ENCODE measurements around the gene STX1B.
A peak's percentile ranks its signal among the peaks of the same experiment; 100 is the strongest.

STX1B gene

GRCh38 chr16:30996324-30996984 is 14.0 kb downstream of the STX1B start:
- no peak for DNase-seq (ENCODE audit: low spot score)

DNA sequence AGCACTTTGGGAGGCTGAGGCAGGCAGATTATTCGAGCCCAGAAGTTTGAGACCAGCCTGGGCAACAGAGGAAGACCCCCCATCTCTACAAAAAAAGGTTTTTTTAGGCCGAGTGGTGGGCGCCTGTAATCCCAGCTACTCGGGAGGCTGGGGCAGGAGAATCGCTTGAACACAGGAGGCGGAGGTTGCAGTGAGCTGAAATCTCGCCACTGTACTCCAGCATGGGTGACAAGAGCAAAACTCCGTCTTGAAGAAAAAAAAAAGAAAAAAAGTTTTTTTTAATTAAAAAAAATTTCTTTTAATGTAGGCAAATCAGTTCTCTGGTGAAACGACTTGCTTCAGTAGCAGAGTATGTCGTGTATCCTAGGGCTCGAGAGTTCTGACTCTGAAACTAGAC is 14.5 kb downstream of the STX1B start:
- no peak for DNase-seq (ENCODE audit: low spot score)

- no peak for DNase-seq (ENCODE audit: low spot score)
Observed at GRCh38 chr16:30992931-30993816, 17.3 kb downstream of the STX1B start.

- no peak for DNase-seq (ENCODE audit: low spot score)
Observed at GRCh38 chr16:30992276-30992780, 18.1 kb downstream of the STX1B start.

DNA sequence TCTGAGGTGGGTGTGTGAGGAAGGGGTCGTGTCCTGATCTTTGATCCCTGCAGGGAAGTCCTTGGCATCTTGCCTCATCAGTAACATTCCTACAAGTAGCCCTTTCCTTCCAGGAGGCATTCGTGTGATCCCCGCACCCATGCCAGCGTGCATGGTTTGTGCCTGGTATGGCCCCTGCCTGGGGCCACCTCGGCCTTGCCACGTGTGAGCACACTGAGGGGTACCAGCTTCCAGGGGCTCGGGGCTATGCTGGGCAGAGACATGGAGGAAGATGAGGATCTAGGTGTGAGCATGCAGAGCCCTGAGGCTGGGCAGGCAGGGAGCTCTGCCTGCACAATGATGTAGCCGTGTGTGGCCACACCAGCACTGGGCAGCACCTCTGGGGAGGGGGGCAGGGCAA is 19.4 kb downstream of the STX1B start:
- no peak for DNase-seq (ENCODE audit: low spot score)

GRCh38 chr16:30990105-30990504 is 20.3 kb downstream of the STX1B start:
- no peak for DNase-seq (ENCODE audit: low spot score)

DNA sequence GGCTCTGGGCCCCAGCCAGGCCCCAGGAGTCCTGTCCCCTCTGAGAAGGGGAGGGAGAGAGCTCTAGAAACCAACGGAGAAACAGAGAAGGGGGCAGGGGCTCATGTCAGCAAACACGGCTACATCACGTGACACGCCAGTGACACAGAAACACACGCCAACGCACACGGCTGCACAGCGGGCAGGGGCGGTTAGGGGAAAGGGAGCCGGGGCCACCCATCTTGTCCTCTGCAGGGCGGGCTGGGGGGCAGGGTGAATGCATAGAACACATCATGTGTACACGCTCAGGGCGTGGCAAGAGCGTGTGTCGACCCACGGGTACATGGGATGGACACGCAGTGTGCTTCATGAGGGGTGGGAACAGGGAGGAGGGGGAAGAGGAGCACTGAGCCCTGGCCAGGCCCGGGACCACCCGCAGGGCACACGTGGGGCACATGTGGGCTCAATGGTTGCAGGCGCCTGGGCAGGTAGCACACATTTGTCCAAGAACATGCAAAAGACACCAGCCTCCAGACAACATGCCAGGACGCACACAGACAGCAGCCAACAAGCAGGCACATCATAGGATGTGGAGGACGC is 20.9 kb downstream of the STX1B start:
- DNase-seq (ENCODE audit: low spot score): no peak

- DNase-seq (ENCODE audit: low spot score): no peak
Observed at GRCh38 chr16:30987581-30988190, 22.8 kb downstream of the STX1B start.

DNA sequence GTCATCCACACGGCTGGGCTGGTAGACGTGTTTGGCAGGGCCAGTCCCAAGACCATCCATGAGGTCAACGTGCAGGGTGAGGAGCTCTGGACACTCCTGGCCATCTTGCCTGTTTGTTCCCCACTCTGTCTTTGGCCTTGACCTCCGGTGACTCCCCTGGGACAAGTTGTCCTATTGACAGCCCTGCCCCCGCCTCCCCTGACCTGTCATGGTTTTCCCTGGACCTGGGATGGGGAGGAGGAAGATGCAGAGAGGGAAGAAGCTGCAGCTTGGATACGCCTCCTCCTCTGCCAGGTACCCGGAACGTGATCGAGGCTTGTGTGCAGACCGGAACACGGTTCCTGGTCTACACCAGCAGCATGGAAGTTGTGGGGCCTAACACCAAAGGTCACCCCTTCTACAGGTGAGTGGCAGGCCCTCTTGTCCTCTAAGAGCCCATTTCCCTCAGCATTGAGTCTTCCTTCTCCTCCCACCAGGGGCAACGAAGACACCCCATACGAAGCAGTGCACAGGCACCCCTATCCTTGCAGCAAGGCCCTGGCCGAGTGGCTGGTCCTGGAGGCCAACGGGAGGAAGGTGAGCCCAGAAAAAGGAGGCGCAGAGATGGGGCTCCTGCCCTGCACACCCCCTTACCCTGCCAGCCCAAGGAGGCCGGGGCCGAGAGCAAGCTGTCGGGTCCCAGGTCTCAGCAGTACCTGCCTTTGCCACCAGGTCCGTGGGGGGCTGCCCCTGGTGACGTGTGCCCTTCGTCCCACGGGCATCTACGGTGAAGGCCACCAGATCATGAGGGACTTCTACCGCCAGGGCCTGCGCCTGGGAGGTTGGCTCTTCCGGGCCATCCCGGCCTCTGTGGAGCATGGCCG is 24.1 kb downstream of the STX1B start:
- no peak for DNase-seq (ENCODE audit: low spot score)

DNA sequence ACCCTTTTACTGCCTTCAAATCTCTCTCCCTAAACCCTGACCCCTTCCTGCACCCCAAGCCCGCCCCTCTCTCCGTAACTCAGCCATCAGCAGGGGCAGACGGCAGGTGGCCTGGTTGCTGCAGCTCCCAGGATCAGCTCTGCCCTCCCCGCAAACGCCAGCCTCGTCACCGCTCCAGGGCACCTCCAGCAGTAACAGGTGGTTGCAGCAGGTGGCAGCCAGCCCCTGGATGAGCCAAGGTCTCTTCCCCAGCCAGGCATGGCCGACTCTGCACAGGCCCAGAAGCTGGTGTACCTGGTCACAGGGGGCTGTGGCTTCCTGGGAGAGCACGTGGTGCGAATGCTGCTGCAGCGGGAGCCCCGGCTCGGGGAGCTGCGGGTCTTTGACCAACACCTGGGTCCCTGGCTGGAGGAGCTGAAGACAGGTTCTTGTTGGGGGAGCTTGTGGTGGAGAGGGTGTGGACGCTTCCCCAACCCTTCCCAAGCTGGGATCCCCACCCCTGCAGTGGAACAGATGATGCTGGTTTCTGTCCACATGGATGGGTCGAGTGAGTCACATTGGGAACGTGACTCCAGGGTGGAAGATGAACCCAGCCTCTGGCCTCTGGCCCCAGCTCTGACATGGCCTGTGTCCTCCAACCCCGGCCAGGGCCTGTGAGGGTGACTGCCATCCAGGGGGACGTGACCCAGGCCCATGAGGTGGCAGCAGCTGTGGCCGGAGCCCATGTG is 24.9 kb downstream of the STX1B start:
- DNase-seq (ENCODE audit: low spot score): no peak

DNA sequence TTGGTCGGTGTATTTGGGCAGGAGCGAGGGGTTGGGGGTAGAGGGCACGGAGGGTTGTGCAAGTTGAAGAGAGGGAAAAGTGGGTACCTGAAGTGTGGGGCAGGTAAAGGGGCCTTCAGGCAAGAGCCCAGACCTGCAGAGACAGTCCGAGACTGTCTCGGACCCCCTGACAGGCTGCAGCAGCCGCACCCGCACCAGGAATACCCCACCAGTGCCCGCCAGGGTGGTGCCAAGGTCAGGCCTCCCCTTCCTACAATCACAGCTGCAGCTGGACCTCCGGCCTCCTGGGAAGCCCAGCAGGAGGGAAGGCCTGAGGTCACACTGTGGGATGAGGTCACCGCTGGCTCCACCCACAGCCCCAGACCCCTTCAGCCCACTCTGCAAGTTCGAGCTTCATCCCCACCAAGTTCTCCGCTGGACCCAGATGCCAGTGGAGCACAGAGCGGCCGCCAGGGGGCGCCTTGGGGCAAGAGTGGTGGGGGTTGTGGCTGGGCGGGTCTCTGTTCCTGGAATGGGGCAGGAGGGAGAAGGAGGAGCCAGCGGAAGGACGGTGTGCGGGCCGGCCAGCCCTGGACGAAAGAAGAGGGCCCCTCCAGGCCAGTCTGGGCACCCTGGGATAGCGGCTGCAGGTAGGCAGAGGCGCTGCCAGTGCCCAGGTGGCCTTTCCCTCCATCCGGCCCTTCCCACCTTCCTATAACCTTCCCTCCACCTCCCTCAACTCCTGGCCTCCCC is 25.6 kb downstream of the STX1B start, which contains the start of gene HSD3B7:
Gene HSD3B7, plus strand, starts transcription at position 539 of the 732 bp plus-strand sequence. CDS start 452 bp downstream, outside the sequence.
- peak; percentile 63 for DNase-seq (ENCODE audit: low spot score)

DNA sequence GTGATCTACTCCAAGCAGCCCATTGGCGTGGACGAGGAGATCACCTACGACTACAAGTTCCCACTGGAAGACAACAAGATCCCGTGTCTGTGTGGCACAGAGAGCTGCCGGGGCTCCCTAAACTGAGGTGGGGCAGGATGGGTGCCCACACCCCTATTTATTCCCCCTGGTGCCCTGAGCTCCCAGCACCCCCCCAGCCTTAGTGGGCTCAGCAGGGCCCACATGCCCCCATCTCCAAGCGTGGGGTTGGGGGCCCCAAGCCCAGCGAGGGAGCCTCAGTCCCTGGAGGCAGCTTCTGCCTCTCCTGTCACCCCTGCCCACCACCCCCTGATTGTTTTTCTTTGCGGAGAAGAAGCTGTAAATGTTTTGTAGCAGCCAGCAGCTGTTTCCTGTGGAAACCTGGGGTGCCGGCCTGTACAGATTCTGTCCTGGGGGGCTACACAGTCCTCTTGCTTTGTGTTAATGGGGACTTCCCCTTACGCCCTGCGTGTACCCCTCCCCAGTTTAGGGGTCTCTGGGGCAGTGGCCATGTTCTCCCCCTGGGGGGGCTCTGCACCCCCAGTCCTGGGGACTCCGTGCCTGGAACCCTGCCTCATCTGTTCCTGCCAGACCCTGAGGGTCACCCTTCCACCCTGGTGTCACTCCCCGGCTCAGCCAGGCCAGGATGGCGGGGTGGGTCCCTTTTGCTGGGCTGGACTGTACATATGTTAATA is 26.4 kb downstream of the STX1B start:
- no peak for DNase-seq (ENCODE audit: low spot score)

- no peak for DNase-seq (ENCODE audit: low spot score)
Observed at GRCh38 chr16:30983289-30983889, 27.0 kb downstream of the STX1B start.

GRCh38 chr16:30982548-30983288 is 27.7 kb downstream of the STX1B start:
- no peak for DNase-seq (ENCODE audit: low spot score)

GRCh38 chr16:30980959-30981358 is 29.5 kb downstream of the STX1B start:
- DNase-seq (ENCODE audit: low spot score): no peak

GRCh38 chr16:30980434-30980833 is 30.0 kb downstream of the STX1B start:
- DNase-seq (ENCODE audit: low spot score): no peak

- no peak for DNase-seq (ENCODE audit: low spot score)
Observed at GRCh38 chr16:30980023-30980371, 30.4 kb downstream of the STX1B start.
